ENCODE data around the gene NBEAL1.
"Not testable (repeated sequence)": the region's sequence is repeated elsewhere in the genome, so short reads cannot be mapped to it uniquely, and the experiment has no call there.

The NBEAL1 gene

GRCh38 chr2:203122317-203122986 lies 107.8 kb downstream of the NBEAL1 start:
- no peak for DNase-seq

GRCh38 chr2:203126996-203127395 lies 112.3 kb downstream of the NBEAL1 start:
- no peak for DNase-seq

- DNase-seq = no peak
Observed at GRCh38 chr2:203135105-203135504, 120.4 kb downstream of the NBEAL1 start.

- DNase-seq = no peak
Observed at GRCh38 chr2:203143391-203143790, 128.7 kb downstream of the NBEAL1 start.

GRCh38 chr2:203149194-203149593 lies 134.5 kb downstream of the NBEAL1 start:
- DNase-seq = no peak

GRCh38 chr2:203155406-203155805 lies 140.7 kb downstream of the NBEAL1 start:
- no peak for DNase-seq

GRCh38 chr2:203162722-203163121 lies 148.0 kb downstream of the NBEAL1 start:
- not testable (repeated sequence) for DNase-seq

GRCh38 chr2:203164311-203164935 lies 149.7 kb downstream of the NBEAL1 start:
- no peak for DNase-seq

GRCh38 chr2:203167751-203168150 lies 153.1 kb downstream of the NBEAL1 start:
- DNase-seq = no peak

- DNase-seq = no peak
Observed at GRCh38 chr2:203170502-203170901, 155.8 kb downstream of the NBEAL1 start.

- no peak for DNase-seq
Observed at GRCh38 chr2:203175371-203175770, 160.7 kb downstream of the NBEAL1 start.

- no peak for DNase-seq
Observed at GRCh38 chr2:203177361-203177760, 162.7 kb downstream of the NBEAL1 start.

GRCh38 chr2:203185864-203186263 lies 171.2 kb downstream of the NBEAL1 start:
- no peak for DNase-seq

GRCh38 chr2:203190547-203190946 lies 175.9 kb downstream of the NBEAL1 start:
- DNase-seq = not testable (repeated sequence)

GRCh38 chr2:203191026-203191425 lies 176.4 kb downstream of the NBEAL1 start:
- DNase-seq = not testable (repeated sequence)

- no peak for DNase-seq
Observed at GRCh38 chr2:203191961-203192360, 177.3 kb downstream of the NBEAL1 start.

GRCh38 chr2:203195331-203196036 lies 180.8 kb downstream of the NBEAL1 start:
- no peak for DNase-seq

GRCh38 chr2:203200866-203201265 lies 186.2 kb downstream of the NBEAL1 start:
- DNase-seq = no peak

GRCh38 chr2:203201426-203201825 lies 186.8 kb downstream of the NBEAL1 start:
- no peak for DNase-seq

- DNase-seq = no peak
Observed at GRCh38 chr2:203209538-203209937, 194.9 kb downstream of the NBEAL1 start.

- peak; percentile 71 for DNase-seq
Observed at GRCh38 chr2:203225423-203226039, 210.9 kb downstream of the NBEAL1 start.

GRCh38 chr2:203229674-203230073 lies 215.0 kb downstream of the NBEAL1 start:
- DNase-seq = not testable (repeated sequence)
